Fibroblast of lung (primary cell): ENCODE results near the gene MCF2L.

Experiments used
- CTCF ChIP-seq, 2 donors: IDR thresholded peaks in 1 of 2; conservative IDR thresholded peaks in 1 of 2; 1 replicate in 1 of 2; 2 replicates in 1 of 2; pipeline ENCODE4 v1.5.1; 2011 to 2012; ENCODE audit warnings: low read length in 2 of 2, control low read depth in 1 of 2, inconsistent platforms in 1 of 2, low read depth in 1 of 2, mild to moderate bottlenecking in 1 of 2
- EZH2 ChIP-seq: IDR thresholded peaks from 2 replicates; pipeline ENCODE4 v1.5.1; 2012; ENCODE audit warnings: low read length, control low read depth, mild to moderate bottlenecking; ENCODE audit errors: missing control alignments

GRCh38 chr13:113080361-113080831 is 111.4 kb downstream of the MCF2L start:
- TF ChIP-seq CTCF (conservative IDR thresholded peaks at IDR 0.05 in 1 of 2, IDR thresholded peaks at IDR 0.05 in 1 of 2; ENCODE audit: low read depth in 1 of 2, low read length in 2 of 2) (no peak), EZH2 (no peak)
